CD14-positive monocyte (primary cell): ENCODE results near the gene PROB1. TPM values are rescaled to one million over a fixed set of nuclear protein-coding genes. Genes with fewer than 3 reads are reported as not detected.

ENCODE experiments used
- DNase-seq, 3 donors: peaks; one replicate each; pipeline ENCODE4 v3.0.0-alpha.2; 2011 to 2022
- H2AFZ ChIP-seq: 2 replicates; pipeline ENCODE4 v1.6.0; 2012; ENCODE audit warnings: mild to moderate bottlenecking, low read depth, low read length, inconsistent platforms; ENCODE audit not compliant: insufficient read depth, poor library complexity, severe bottlenecking
- H3K27ac ChIP-seq, 2 donors: 1 replicate in 1 of 2; 2 replicates in 1 of 2; pipeline ENCODE4 v1.5.1; 2012 to 2013; ENCODE audit warnings: low read length in 2 of 2, control low read depth in 1 of 2, inconsistent platforms in 1 of 2, low read depth in 1 of 2, mild to moderate bottlenecking in 1 of 2
- H3K27me3 ChIP-seq, 2 donors: one replicate each; pipeline versions ENCODE4 v1.6.0 to v1.6.1; 2011 to 2013; ENCODE audit warnings: low read length in 2 of 2; ENCODE audit not compliant: control insufficient read depth in 2 of 2, insufficient read depth in 2 of 2
- H3K36me3 ChIP-seq, 2 donors: replicated peaks in 1 of 2; 1 replicate in 1 of 2; 2 replicates in 1 of 2; pipeline versions ENCODE4 v1.5.1 to v1.6.1; 2012 to 2013; ENCODE audit warnings: low read length in 2 of 2, control low read depth in 1 of 2, inconsistent platforms in 1 of 2, mild to moderate bottlenecking in 1 of 2; ENCODE audit not compliant: insufficient read depth in 2 of 2, control insufficient read depth in 1 of 2
- H3K4me1 ChIP-seq, 2 donors: 1 replicate in 1 of 2; 2 replicates in 1 of 2; pipeline versions ENCODE4 v1.5.1 to v1.6.1; 2012 to 2013; ENCODE audit warnings: low read length in 2 of 2, control low read depth in 1 of 2, inconsistent platforms in 1 of 2, mild to moderate bottlenecking in 1 of 2, moderate library complexity in 1 of 2; ENCODE audit not compliant: insufficient read depth in 2 of 2, control insufficient read depth in 1 of 2
- H3K4me2 ChIP-seq: replicated peaks from 2 replicates; pipeline ENCODE3; 2012; ENCODE audit warnings: low read length, moderate library complexity, mild to moderate bottlenecking; ENCODE audit not compliant: poor library complexity, severe bottlenecking; ENCODE audit errors: extremely low read depth
- H3K4me3 ChIP-seq, 3 experiments: fragments of 200-600 bp in 1 of 3; sonication (generic) in 1 of 3; replicated peaks in 1 of 3; 1 replicate in 2 of 3; 2 replicates in 1 of 3; pipeline ENCODE4 v1.5.1; 2011 to 2013; ENCODE audit warnings: low read length in 3 of 3, mild to moderate bottlenecking in 3 of 3, control low read depth in 2 of 3, low read depth in 2 of 3, inconsistent platforms in 1 of 3, moderate library complexity in 1 of 3
- H3K79me2 ChIP-seq: 2 replicates; pipeline ENCODE4 v1.6.0; 2012; ENCODE audit warnings: mild to moderate bottlenecking, control low read depth, inconsistent platforms, low read length, moderate library complexity; ENCODE audit not compliant: insufficient read depth
- H3K9ac ChIP-seq: 2 replicates; pipeline ENCODE4 v1.6.0; 2017; ENCODE audit warnings: low read length, mild to moderate bottlenecking; ENCODE audit not compliant: insufficient read depth, poor library complexity, severe bottlenecking
- H3K9me3 ChIP-seq, 2 donors: replicated peaks in 1 of 2; 1 replicate in 1 of 2; 2 replicates in 1 of 2; pipeline versions ENCODE4 v1.5.1 to v1.6.1; 2012 to 2013; ENCODE audit warnings: low read length in 2 of 2, control low read depth in 1 of 2; ENCODE audit not compliant: control insufficient read depth in 1 of 2, insufficient read depth in 1 of 2
- H4K20me1 ChIP-seq: 2 replicates; pipeline ENCODE4 v1.6.0; 2012; ENCODE audit warnings: mild to moderate bottlenecking, low read length, control low read depth, moderate library complexity; ENCODE audit not compliant: insufficient read depth
- H3K27ac Mint-ChIP-seq, 7 donors: one replicate each; pipeline ENCODE4 v1.8.0; 2020; ENCODE audit warnings: mild to moderate bottlenecking in 7 of 7, mixed read lengths in 7 of 7, moderate library complexity in 6 of 7, inconsistent platforms in 2 of 7
- H3K27me3 Mint-ChIP-seq, 3 donors: one replicate each; pipeline ENCODE4 v1.8.0; 2021 to 2022; ENCODE audit warnings: low read depth in 3 of 3, mild to moderate bottlenecking in 3 of 3, mixed read lengths in 3 of 3, moderate library complexity in 3 of 3, inconsistent platforms in 1 of 3
- H3K36me3 Mint-ChIP-seq, 2 donors: one replicate each; pipeline ENCODE4 v1.8.0; 2020; ENCODE audit warnings: mixed read lengths in 2 of 2, inconsistent platforms in 1 of 2, mild to moderate bottlenecking in 1 of 2
- H3K4me1 Mint-ChIP-seq: one replicate; pipeline ENCODE4 v1.8.0; 2020; ENCODE audit warnings: mild to moderate bottlenecking, mixed read lengths
- H3K4me3 Mint-ChIP-seq, 2 donors: one replicate each; pipeline ENCODE4 v1.8.0; 2020; ENCODE audit warnings: mild to moderate bottlenecking in 2 of 2, mixed read lengths in 2 of 2, moderate library complexity in 1 of 2
- H3K9me3 Mint-ChIP-seq, 7 donors: one replicate each; pipeline ENCODE4 v1.8.0; 2020 to 2022; ENCODE audit warnings: mixed read lengths in 7 of 7, mild to moderate bottlenecking in 6 of 7, moderate library complexity in 6 of 7, inconsistent platforms in 2 of 7
- WGBS: methylation state at CpG from one replicate; pipeline ENCODE4 v1.1.5; 2013; ENCODE audit warnings: missing lambda C conversion rate; ENCODE audit not compliant: insufficient coverage; 5-methylcytosine and 5-hydroxymethylcytosine counted together
- intact Hi-C, 2 donors: fragments of 100-400 bp; cut with micrococcal nuclease; formaldehyde crosslinking; loops; one replicate each; pipeline versions ENCODE4 v1.15.0 to v1.15.1; 2023
- polyA plus RNA-seq, 3 donors: library from polyadenylated mRNA; depleted of rRNA in 1 of 3; unstranded in 2 of 3; stranded (reverse) in 1 of 3; fragments of 300-500 nt in 2 of 3; fragments of >200 nt in 1 of 3; fragmentation: Illumina TruSeq in 2 of 3; gene quantifications; 1 replicate in 2 of 3; 2 replicates in 1 of 3; pipeline ENCODE4 v1.2.3, GENCODE V29; 2012 to 2021
- TF ChIP-seq, protein P1 (sequence below): fragments of 200-600 bp; IDR thresholded peaks from one replicate; pipeline ENCODE4 v1.8.0; 2022; ENCODE audit warnings: antibody characterized with exemption, mild to moderate bottlenecking

The PROB1 gene
- polyA plus RNA-seq, 3 donors = 0.05 to 0.11 TPM; not detected in 1

DNA sequence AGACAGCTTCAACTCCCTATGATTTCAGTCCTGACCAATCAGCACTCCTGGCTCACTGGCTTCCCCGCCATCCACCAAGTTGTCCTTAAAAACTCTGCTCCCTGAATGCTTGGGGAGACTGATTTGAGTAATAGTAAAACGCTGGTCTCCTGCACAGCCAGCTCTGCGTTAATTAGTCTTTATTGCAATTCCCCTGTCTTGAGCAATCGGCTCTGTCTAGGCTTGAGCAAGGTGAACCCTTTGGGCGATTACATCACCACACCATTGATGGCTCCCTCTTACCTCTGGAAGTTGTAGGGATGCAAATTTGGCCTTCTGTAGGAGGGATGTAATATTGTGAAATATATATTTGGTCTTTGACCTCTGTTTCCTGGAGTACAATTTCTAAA is 8.9 kb downstream of the PROB1 start:
- H3K27ac Mint-ChIP-seq = peak overlapping the region in 2 of 7 donors; percentile 23 to 60
- Histone ChIP-seq H3K79me2 (no peaks in the 10 kb centered on the region), H3K27me3 (peaks cover 0 to 4% of the 10 kb centered on the region in 2 donors), H3K4me1 (peaks cover 22 to 30% of the 10 kb centered on the region in 2 donors), H3K4me3 (peak overlapping the region in 1 of 3 experiments; percentile 86), H3K9ac (no peak overlapping the region), H3K27ac (no peak overlapping the region), H3K4me2 (peak overlapping the region; percentile 36), H3K9me3 (no peaks in the 10 kb centered on the region), H2AFZ (no peak overlapping the region), H3K36me3 (no peaks in the 10 kb centered on the region), H4K20me1 (no peaks in the 10 kb centered on the region)
- TF ChIP-seq, protein P1, sequence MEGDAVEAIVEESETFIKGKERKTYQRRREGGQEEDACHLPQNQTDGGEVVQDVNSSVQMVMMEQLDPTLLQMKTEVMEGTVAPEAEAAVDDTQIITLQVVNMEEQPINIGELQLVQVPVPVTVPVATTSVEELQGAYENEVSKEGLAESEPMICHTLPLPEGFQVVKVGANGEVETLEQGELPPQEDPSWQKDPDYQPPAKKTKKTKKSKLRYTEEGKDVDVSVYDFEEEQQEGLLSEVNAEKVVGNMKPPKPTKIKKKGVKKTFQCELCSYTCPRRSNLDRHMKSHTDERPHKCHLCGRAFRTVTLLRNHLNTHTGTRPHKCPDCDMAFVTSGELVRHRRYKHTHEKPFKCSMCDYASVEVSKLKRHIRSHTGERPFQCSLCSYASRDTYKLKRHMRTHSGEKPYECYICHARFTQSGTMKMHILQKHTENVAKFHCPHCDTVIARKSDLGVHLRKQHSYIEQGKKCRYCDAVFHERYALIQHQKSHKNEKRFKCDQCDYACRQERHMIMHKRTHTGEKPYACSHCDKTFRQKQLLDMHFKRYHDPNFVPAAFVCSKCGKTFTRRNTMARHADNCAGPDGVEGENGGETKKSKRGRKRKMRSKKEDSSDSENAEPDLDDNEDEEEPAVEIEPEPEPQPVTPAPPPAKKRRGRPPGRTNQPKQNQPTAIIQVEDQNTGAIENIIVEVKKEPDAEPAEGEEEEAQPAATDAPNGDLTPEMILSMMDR = no peak
- peaks cover 13 to 24% (median 15%) of the 10 kb centered on the region in 3 donors for H3K27me3 Mint-ChIP-seq
- H3K4me1 Mint-ChIP-seq = peaks cover 42% of the 10 kb centered on the region
- H3K9me3 Mint-ChIP-seq = no peaks in the 10 kb centered on the region
- no CpG with 5 or more reads among the region's 5 CpGs for WGBS
- H3K36me3 Mint-ChIP-seq = no peaks in the 10 kb centered on the region
- intact Hi-C loops = no loop called here
- peak overlapping the region in 1 of 2 donors; percentile 21 for H3K4me3 Mint-ChIP-seq
- peak in 2 of 3 donors; percentile 36 to 41 for DNase-seq

DNA sequence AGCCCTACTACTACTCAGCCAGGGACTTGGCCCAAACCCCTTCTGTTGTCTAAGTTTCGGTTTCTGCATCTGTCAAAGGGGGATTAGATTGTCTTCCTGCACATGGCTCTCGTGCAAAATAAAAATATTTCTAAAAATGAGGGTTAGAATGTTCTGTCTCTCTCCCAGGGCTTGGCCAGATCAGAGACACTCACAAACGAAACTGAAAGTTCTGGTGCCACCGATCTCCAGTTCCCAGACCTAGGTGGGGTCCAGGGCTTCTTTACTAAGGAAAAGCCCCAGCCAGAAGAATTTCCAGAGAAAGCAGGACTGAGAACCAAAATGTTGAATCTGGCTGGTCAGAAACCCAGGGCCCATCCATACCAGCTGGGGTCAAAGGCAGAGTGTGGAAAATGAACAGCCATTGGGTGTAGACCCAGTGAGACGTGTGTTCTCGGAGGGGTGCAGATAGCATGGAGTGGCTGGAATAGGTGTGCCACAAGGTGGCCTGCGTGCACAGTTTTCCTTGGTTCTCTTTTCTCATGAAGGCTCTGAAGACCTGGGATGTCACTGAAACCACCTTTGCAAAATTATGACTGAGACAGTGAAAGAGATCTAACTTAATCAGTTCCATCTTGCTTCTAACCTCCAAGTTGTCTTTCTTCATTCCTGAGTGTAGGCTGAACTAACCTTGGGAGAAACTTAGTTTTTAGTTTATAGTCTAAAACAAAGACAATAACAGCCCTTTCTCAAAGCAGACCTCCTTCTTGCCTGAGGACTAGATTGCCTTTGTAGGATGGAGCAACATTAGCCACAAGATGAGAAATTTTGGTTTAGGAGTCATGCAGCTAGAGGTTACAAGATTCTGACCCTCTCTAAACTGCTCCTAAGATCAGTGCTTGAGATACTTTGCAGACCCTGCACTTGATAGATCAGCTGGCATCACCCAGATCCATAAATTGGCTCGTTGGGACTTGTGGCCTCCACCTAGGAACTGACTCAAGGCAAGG is 9.5 kb downstream of the PROB1 start:
- Mint-ChIP-seq H3K4me3 (peak overlapping the region; percentile 90 to 93), H3K4me1 (peaks cover 41% of the 10 kb centered on the region), H3K9me3 (no peaks in the 10 kb centered on the region), H3K27me3 (peaks cover 6 to 19% (median 11%) of the 10 kb centered on the region in 3 donors), H3K36me3 (no peaks in the 10 kb centered on the region), H3K27ac (peak overlapping the region; percentile 23 to 86 (median 65))
- Histone ChIP-seq H3K9me3 (no peaks in the 10 kb centered on the region), H3K4me3 (peak overlapping the region; percentile 55 to 86 (median 73)), H3K79me2 (no peaks in the 10 kb centered on the region), H3K27me3 (no peaks in the 10 kb centered on the region), H3K4me1 (peaks cover 22 to 30% of the 10 kb centered on the region in 2 donors), H3K9ac (peak overlapping the region; percentile 58), H3K4me2 (peak overlapping the region; percentile 80), H2AFZ (peak overlapping the region; percentile 84), H3K36me3 (no peaks in the 10 kb centered on the region), H4K20me1 (no peaks in the 10 kb centered on the region), H3K27ac (peak overlapping the region in 1 of 2 donors; percentile 70)
- TF ChIP-seq, protein P1 = no peak
- 23% methylated on average over 5 of the region's 8 CpGs for WGBS
- peak in 1 of 3 donors; percentile 26 for DNase-seq
- intact Hi-C loops = no loop called here
